Measurements from ENCODE around the gene CDH4.

CDH4 gene

DNA sequence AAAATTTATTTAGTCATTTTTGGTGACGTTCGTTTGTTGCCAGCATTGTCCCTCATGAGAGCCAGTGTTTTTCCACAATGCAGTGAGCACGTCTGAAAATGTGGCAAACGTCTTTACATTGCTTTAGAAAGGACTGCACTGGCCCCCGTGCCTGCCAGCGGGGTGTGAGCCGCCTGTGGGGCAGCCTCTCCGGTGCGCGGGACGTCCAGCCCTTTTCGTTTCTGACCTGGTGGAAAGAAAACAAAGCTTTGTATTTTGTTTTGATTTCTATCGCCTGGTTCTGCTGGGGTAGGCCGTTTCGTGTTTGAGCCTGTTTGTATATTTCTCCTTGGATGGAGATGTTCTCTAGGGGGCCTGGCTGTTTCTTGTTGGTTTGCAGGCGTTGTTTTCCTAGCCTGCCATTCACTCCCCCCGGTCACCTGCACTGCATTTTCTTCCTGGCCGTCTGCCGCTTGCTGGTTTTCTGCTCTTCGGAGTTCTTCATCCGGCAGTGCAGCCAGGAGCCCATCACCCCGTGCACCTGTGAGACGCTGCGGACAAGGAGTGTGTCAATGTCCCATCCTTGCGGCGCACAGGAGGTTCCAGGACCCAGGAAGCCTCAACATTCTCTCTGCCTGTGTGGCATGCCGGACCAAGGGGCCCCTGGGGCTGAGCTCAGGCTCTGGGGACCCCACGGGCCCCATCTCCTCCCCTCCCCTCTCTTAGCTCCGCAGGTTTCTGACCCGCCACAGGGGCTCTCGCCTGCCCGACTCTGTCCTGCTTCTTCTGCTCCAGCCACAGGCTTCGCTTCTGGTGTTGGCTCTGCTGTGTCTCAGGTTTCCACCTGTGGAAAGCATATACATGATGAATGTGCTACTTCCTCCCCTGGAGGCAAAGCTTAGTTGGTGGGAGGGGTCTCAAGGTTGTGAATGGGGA, 100.5 kb downstream of the CDH4 start:
- Histone ChIP-seq H3K27me3 (ENCODE audit: low read depth, low read length) (no peaks in the 10 kb centered on the region), H3K36me3 (ENCODE audit: control insufficient read depth in 1 of 2, insufficient read depth in 2 of 2, low read length in 2 of 2) (no peaks in the 10 kb centered on the region), H3K9me3 (ENCODE audit: control insufficient read depth in 1 of 2, low read length in 2 of 2) (no peaks in the 10 kb centered on the region), H3K4me3 (ENCODE audit: low read depth in 1 of 2, low read length in 2 of 2) (no peak overlapping the region), H3K27ac (ENCODE audit: low read length) (no peak overlapping the region), H3K4me1 (ENCODE audit: control insufficient read depth in 1 of 2, insufficient read depth in 2 of 2, low read length in 2 of 2) (no peaks in the 10 kb centered on the region)

DNA sequence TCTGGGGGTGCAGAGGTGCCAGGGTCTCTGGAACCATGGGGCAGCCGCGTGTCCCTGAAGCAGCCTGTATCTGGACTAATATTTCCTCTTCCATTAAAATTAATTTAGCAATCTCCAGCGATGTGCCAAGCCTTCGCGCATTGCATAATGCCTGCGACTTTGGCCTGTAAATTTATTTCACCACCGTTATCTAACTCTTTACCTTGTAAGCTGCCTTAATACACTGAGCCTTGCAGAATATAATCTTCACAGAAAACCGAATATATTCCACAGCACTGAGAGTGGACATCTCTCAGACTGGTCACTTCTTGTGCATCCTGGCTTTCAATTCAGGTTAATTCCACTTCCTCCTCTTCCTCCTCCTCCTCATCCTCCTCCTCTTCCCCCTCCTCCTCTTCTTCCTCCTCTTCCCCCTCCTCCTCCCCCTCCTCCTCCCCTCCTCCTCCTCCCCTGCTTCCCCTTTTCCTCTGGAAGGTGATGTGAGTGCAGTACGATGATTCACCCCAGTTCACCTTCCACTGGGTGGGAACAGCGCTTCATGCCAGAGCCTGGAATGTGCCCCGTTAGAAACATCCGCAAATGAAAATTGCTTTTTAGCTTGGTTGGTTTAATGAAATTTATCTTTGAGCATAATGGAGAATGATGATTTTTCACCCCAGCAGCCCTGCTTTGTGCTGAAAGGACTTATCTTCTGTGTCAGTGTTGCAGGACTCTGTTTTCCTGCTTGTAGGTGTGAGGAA, 101.4 kb downstream of the CDH4 start:
- Histone ChIP-seq H3K27me3 (ENCODE audit: low read depth, low read length) (no peaks in the 10 kb centered on the region), H3K9me3 (ENCODE audit: control insufficient read depth in 1 of 2, low read length in 2 of 2) (no peaks in the 10 kb centered on the region), H3K27ac (ENCODE audit: low read length) (no peak overlapping the region), H3K36me3 (ENCODE audit: control insufficient read depth in 1 of 2, insufficient read depth in 2 of 2, low read length in 2 of 2) (no peaks in the 10 kb centered on the region), H3K4me3 (ENCODE audit: low read depth in 1 of 2, low read length in 2 of 2) (no peak overlapping the region), H3K4me1 (ENCODE audit: control insufficient read depth in 1 of 2, insufficient read depth in 2 of 2, low read length in 2 of 2) (no peaks in the 10 kb centered on the region)

- H3K36me3 ChIP-seq (ENCODE audit: control insufficient read depth in 1 of 2, insufficient read depth in 2 of 2, low read length in 2 of 2): no peaks in the 10 kb centered on the region
- H3K9me3 ChIP-seq (ENCODE audit: control insufficient read depth in 1 of 2, low read length in 2 of 2): no peaks in the 10 kb centered on the region
- H3K27ac ChIP-seq (ENCODE audit: low read length): no peak overlapping the region
- H3K4me1 ChIP-seq (ENCODE audit: control insufficient read depth in 1 of 2, insufficient read depth in 2 of 2, low read length in 2 of 2): no peaks in the 10 kb centered on the region
- H3K4me3 ChIP-seq (ENCODE audit: low read depth in 1 of 2, low read length in 2 of 2): no peak overlapping the region
- no peaks in the 10 kb centered on the region for H3K27me3 ChIP-seq (ENCODE audit: low read depth, low read length)
Measured at GRCh38 chr20:61354001-61354390, 101.9 kb downstream of the CDH4 start.

DNA sequence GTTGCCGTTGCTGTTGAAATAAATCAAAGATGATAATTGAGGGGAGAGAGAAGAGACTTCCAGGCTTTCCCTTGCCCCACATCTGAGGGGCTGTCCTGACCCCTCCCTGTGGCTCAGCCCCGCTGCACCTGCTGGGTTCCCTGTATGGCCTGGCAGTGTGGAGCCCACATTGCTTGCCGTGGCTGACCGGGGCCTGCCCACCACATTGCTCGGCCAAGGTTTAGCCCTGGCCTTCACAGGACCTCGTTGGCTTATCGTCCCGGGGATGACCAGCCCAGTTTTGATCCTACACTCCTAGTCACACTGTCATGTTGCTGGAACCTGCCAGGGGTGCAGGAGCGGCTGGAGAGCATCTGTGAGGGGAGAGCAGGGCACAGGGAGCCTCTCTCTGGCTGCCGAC, 102.4 kb downstream of the CDH4 start:
- no peaks in the 10 kb centered on the region for H3K9me3 ChIP-seq (ENCODE audit: control insufficient read depth in 1 of 2, low read length in 2 of 2)
- no peak overlapping the region for H3K4me3 ChIP-seq (ENCODE audit: low read depth in 1 of 2, low read length in 2 of 2)
- no peaks in the 10 kb centered on the region for H3K4me1 ChIP-seq (ENCODE audit: control insufficient read depth in 1 of 2, insufficient read depth in 2 of 2, low read length in 2 of 2)
- H3K27me3 ChIP-seq (ENCODE audit: low read depth, low read length): no peaks in the 10 kb centered on the region
- H3K36me3 ChIP-seq (ENCODE audit: control insufficient read depth in 1 of 2, insufficient read depth in 2 of 2, low read length in 2 of 2): no peaks in the 10 kb centered on the region
- no peak overlapping the region for H3K27ac ChIP-seq (ENCODE audit: low read length)

DNA sequence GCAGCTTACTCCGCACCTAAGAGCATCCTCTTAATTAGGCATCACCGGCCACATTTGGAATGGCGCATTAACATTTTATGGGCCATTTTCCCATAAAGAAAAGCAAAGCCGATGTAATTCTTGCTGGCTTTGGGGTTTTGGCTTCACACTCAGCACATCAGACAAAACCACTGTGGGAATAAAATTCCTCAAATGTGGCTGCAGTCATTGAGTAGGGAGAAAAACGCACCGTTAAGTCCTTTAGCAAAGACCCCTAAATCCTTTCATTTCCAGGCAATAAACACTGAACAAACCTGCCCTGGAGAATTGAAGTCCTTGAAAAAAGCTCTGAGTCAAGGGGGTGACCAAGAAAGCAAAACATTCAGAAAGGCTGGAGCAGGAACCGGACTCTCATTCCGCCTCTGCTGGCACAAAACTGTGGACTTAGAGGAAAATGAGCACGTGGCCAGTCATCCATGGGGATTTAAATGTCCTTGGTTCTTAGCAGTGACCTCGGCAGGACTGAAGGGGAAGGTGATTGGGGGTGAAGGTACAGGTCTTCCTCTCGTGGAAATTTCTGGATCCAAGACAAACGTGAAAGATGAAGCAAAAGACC, 102.9 kb downstream of the CDH4 start:
- Histone ChIP-seq H3K4me1 (ENCODE audit: control insufficient read depth in 1 of 2, insufficient read depth in 2 of 2, low read length in 2 of 2) (no peaks in the 10 kb centered on the region), H3K4me3 (ENCODE audit: low read depth in 1 of 2, low read length in 2 of 2) (no peak overlapping the region), H3K27ac (ENCODE audit: low read length) (no peak overlapping the region), H3K36me3 (ENCODE audit: control insufficient read depth in 1 of 2, insufficient read depth in 2 of 2, low read length in 2 of 2) (no peaks in the 10 kb centered on the region), H3K27me3 (ENCODE audit: low read depth, low read length) (no peaks in the 10 kb centered on the region), H3K9me3 (ENCODE audit: control insufficient read depth in 1 of 2, low read length in 2 of 2) (no peaks in the 10 kb centered on the region)

DNA sequence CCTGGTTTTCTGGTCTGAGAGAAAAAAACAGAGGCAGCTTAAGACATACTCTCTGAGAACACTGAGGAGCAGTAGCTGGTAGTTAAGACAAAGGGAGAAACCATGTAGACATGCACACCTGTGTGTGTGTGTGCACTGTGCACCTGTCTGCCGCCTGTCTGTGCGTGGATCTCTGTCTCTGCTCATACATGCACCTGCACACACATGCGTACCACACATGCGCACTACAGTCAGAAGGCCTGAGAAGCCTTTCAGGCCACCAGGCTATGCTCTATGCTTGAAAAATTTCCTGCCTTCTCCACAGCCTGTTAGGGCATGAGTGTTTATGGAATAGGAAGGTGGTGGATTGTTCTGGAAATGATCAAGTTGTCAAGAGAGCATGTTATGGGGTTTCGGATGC, 103.5 kb downstream of the CDH4 start:
- no peaks in the 10 kb centered on the region for H3K9me3 ChIP-seq (ENCODE audit: control insufficient read depth in 1 of 2, low read length in 2 of 2)
- no peaks in the 10 kb centered on the region for H3K27me3 ChIP-seq (ENCODE audit: low read depth, low read length)

DNA sequence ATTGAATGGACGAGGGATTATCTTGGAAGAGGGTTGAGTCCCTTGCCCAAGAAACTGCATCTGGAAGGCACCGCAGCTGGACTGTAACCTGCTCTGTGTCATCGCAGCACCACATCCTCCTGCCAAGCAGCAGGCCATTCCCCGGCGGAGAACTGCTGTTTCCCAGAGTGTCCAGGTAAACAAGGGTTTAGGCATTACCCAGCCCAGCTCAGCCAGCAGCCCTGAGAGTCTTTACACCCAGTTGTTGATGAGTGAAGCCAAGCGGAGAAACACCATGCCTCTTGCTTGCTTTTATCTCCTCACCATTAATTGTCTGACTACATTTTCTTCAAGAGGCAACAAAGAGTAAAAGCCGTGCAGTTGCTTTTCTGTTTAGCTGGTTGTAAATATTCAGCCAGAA, 104.1 kb downstream of the CDH4 start:
- Histone ChIP-seq H3K4me3 (ENCODE audit: low read depth in 1 of 2, low read length in 2 of 2) (no peak overlapping the region), H3K4me1 (ENCODE audit: control insufficient read depth in 1 of 2, insufficient read depth in 2 of 2, low read length in 2 of 2) (no peaks in the 10 kb centered on the region), H3K27ac (ENCODE audit: low read length) (no peak overlapping the region), H3K9me3 (ENCODE audit: control insufficient read depth in 1 of 2, low read length in 2 of 2) (no peaks in the 10 kb centered on the region), H3K27me3 (ENCODE audit: low read depth, low read length) (no peaks in the 10 kb centered on the region), H3K36me3 (ENCODE audit: control insufficient read depth in 1 of 2, insufficient read depth in 2 of 2, low read length in 2 of 2) (no peaks in the 10 kb centered on the region)

More for the DNA sequence above, 103.5 kb downstream of the CDH4 start:
- H3K4me1 ChIP-seq (ENCODE audit: control insufficient read depth in 1 of 2, insufficient read depth in 2 of 2, low read length in 2 of 2): no peaks in the 10 kb centered on the region
- H3K4me3 ChIP-seq (ENCODE audit: low read depth in 1 of 2, low read length in 2 of 2): no peak overlapping the region
- no peaks in the 10 kb centered on the region for H3K36me3 ChIP-seq (ENCODE audit: control insufficient read depth in 1 of 2, insufficient read depth in 2 of 2, low read length in 2 of 2)
- H3K27ac ChIP-seq (ENCODE audit: low read length): no peak overlapping the region

GRCh38 chr20:61357119-61357518, 105.1 kb downstream of the CDH4 start:
- no peaks in the 10 kb centered on the region for H3K9me3 ChIP-seq (ENCODE audit: control insufficient read depth in 1 of 2, low read length in 2 of 2)
- no peak overlapping the region for H3K27ac ChIP-seq (ENCODE audit: low read length)
- H3K4me3 ChIP-seq (ENCODE audit: low read depth in 1 of 2, low read length in 2 of 2): no peak overlapping the region
- H3K36me3 ChIP-seq (ENCODE audit: control insufficient read depth in 1 of 2, insufficient read depth in 2 of 2, low read length in 2 of 2): no peaks in the 10 kb centered on the region
- no peaks in the 10 kb centered on the region for H3K27me3 ChIP-seq (ENCODE audit: low read depth, low read length)
- no peaks in the 10 kb centered on the region for H3K4me1 ChIP-seq (ENCODE audit: control insufficient read depth in 1 of 2, insufficient read depth in 2 of 2, low read length in 2 of 2)

- H3K9me3 ChIP-seq (ENCODE audit: control insufficient read depth in 1 of 2, low read length in 2 of 2): no peaks in the 10 kb centered on the region
- H3K27me3 ChIP-seq (ENCODE audit: low read depth, low read length): no peaks in the 10 kb centered on the region
- H3K27ac ChIP-seq (ENCODE audit: low read length): no peak overlapping the region
- H3K4me3 ChIP-seq (ENCODE audit: low read depth in 1 of 2, low read length in 2 of 2): no peak overlapping the region
- H3K4me1 ChIP-seq (ENCODE audit: control insufficient read depth in 1 of 2, insufficient read depth in 2 of 2, low read length in 2 of 2): no peaks in the 10 kb centered on the region
- H3K36me3 ChIP-seq (ENCODE audit: control insufficient read depth in 1 of 2, insufficient read depth in 2 of 2, low read length in 2 of 2): no peaks in the 10 kb centered on the region
Measured at GRCh38 chr20:61359254-61359653, 107.2 kb downstream of the CDH4 start.

DNA sequence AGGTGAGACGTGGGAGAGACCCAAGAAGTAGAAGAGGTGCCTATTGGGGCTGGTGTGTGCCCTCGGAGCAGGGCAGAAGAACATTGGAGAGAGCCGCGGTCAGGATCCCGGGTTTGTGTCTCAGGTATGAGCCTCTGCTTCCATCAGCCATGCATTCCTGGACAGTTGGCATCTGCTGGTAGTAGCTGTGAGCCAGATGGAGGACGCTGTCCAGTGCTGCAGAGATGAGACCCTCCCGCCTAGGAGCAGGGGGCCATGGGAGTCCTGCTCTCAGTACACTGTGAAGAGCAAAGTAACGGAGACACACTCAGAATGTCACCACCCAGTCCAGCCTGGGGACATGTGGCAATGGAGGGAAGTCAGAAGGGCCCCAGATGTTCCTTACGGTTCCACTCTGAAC, 108.2 kb downstream of the CDH4 start:
- Histone ChIP-seq H3K9me3 (ENCODE audit: control insufficient read depth in 1 of 2, low read length in 2 of 2) (no peaks in the 10 kb centered on the region), H3K27me3 (ENCODE audit: low read depth, low read length) (no peaks in the 10 kb centered on the region), H3K27ac (ENCODE audit: low read length) (no peak overlapping the region), H3K4me1 (ENCODE audit: control insufficient read depth in 1 of 2, insufficient read depth in 2 of 2, low read length in 2 of 2) (no peaks in the 10 kb centered on the region), H3K36me3 (ENCODE audit: control insufficient read depth in 1 of 2, insufficient read depth in 2 of 2, low read length in 2 of 2) (no peaks in the 10 kb centered on the region), H3K4me3 (ENCODE audit: low read depth in 1 of 2, low read length in 2 of 2) (no peak overlapping the region)

DNA sequence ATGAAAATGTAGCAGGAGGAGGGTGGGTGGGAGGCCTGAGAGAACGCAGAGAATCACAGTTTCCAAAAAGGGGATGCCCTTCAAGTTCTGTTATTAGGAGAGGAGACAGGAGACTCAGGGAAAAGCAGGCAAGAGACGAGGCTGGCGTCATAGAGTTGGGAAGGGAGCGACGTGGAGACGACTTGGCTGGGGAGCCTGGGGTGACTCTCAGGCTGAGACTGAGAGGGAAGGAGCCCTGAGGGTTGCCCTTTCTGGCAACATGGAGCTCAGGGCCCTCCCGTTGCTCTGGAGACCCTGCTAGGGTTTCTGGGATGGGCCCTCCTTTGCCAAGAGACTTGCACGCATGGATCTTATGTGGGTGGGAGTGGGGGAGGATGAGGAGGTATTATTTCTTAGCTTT, 108.9 kb downstream of the CDH4 start:
- no peak overlapping the region for H3K4me3 ChIP-seq (ENCODE audit: low read depth in 1 of 2, low read length in 2 of 2)
- H3K36me3 ChIP-seq (ENCODE audit: control insufficient read depth in 1 of 2, insufficient read depth in 2 of 2, low read length in 2 of 2): no peaks in the 10 kb centered on the region
- H3K27me3 ChIP-seq (ENCODE audit: low read depth, low read length): no peaks in the 10 kb centered on the region
- no peaks in the 10 kb centered on the region for H3K9me3 ChIP-seq (ENCODE audit: control insufficient read depth in 1 of 2, low read length in 2 of 2)
- no peak overlapping the region for H3K27ac ChIP-seq (ENCODE audit: low read length)
- no peaks in the 10 kb centered on the region for H3K4me1 ChIP-seq (ENCODE audit: control insufficient read depth in 1 of 2, insufficient read depth in 2 of 2, low read length in 2 of 2)
